B cell (primary cell): ENCODE data around the gene CERS2.

ENCODE experiments used
- EZH2 ChIP-seq: IDR thresholded peaks from 2 replicates; pipeline ENCODE4 v1.6.1; 2012; ENCODE audit warnings: borderline replicate concordance, low read depth, mild to moderate bottlenecking, moderate library complexity, low read length; ENCODE audit not compliant: insufficient read depth, poor library complexity, severe bottlenecking
- TF ChIP-seq, protein P1 (sequence below): fragments of 200-600 bp; IDR thresholded peaks from one replicate; pipeline ENCODE4 v1.8.0; 2022; ENCODE audit warnings: antibody characterized with exemption, mild to moderate bottlenecking

DNA sequence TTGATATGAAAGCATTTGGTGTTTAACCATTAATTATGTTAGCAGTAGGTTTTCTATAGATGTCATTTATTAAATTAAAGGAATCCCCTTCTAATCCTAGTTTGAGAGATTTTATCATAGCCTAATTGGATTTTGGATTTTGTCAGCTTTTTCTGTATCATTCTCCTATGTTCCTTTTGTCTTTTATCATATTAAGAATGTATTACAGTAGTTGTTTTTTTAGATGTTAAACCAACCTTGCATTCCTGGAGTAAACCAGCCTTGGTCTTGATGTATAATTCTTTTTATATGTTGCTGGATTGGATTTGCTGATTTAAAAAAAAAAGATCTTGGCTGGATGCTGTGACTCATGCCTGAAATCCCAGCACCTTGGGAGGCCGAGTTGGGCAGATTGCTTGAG is 42.9 kb downstream of the CERS2 start:
- TF ChIP-seq, protein P1, sequence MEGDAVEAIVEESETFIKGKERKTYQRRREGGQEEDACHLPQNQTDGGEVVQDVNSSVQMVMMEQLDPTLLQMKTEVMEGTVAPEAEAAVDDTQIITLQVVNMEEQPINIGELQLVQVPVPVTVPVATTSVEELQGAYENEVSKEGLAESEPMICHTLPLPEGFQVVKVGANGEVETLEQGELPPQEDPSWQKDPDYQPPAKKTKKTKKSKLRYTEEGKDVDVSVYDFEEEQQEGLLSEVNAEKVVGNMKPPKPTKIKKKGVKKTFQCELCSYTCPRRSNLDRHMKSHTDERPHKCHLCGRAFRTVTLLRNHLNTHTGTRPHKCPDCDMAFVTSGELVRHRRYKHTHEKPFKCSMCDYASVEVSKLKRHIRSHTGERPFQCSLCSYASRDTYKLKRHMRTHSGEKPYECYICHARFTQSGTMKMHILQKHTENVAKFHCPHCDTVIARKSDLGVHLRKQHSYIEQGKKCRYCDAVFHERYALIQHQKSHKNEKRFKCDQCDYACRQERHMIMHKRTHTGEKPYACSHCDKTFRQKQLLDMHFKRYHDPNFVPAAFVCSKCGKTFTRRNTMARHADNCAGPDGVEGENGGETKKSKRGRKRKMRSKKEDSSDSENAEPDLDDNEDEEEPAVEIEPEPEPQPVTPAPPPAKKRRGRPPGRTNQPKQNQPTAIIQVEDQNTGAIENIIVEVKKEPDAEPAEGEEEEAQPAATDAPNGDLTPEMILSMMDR, result no peak
- no peak for TF ChIP-seq EZH2
